GM12873 (cell line): ENCODE data around the gene ZNF23.

Experiments
- CTCF ChIP-seq: IDR thresholded peaks from 2 replicates; pipeline ENCODE4 v1.5.1; 2012; ENCODE audit warnings: low read depth, mild to moderate bottlenecking, moderate library complexity, low read length, control low read depth; ENCODE audit not compliant: insufficient read depth; ENCODE audit errors: missing control alignments

The ZNF23 gene

GRCh38 chr16:71493213-71493612, 31.2 kb upstream of the ZNF23 start:
- no peak for TF ChIP-seq CTCF

GRCh38 chr16:71492786-71493185, 30.7 kb upstream of the ZNF23 start:
- TF ChIP-seq CTCF, result no peak

DNA sequence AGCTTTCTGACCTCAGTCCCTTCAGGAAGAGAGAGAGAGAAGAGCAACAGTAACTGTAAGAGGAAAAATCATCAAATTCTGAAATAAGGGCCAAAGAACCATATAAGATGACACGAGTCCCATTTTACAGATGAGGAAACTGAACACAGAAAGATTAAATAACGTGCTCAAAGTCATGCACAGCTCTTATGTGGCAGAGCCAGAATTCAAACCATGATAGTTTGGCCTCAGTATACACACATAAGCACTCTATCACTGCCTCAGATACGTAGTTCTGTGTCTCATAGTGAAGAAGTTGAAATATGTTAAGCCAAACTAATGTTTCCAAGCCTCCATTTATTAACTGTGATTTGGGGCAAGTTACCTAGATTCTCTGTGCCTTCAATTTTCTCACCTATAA, 29.0 kb upstream of the ZNF23 start:
- no peak for TF ChIP-seq CTCF

DNA sequence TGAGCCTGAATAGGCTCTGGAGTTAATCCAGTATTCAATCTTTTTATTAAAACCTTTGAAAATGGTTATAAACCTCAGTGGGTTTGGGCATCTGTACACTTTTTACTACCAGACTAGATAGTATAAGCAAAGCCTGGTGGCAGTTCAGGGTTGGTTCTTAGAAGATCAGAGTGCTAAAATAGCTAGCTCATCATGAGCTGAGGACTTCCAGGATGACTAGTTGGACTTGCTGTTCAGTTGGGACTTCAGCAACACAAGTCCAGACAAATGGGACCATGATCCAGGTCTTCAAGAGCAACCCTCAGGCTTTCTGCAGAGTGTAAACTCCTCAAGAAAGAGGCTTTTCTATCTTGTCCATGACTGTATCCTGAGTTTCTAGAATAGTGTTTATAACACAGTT, 28.3 kb upstream of the ZNF23 start:
- no peak for TF ChIP-seq CTCF

DNA sequence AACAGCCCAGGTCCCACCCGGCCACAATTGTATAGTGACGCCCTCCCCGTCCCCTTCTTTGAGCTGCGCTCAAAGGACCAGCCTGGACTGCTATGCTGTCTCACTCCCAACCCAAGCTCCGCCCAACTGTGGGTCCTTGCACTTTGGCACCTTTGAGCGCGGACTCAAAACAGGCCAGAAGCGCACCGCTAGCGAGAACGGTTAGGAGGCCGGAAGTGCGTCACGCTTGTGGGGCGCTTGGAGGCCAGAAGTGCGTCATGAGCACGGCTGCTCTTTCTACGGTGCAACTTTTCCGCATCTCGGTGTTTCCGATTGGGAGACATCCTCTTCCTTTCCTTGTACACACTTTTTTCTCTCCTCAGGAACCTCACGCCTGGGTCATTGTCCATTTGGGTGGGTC, 27.1 kb upstream of the ZNF23 start, which contains the start of gene ZNF19:
ZNF19 (minus strand) TSS at position 203 of the 400 bp plus-strand sequence. CDS start 7,210 bp downstream, outside the sequence.
- TF ChIP-seq CTCF, result no peak

DNA sequence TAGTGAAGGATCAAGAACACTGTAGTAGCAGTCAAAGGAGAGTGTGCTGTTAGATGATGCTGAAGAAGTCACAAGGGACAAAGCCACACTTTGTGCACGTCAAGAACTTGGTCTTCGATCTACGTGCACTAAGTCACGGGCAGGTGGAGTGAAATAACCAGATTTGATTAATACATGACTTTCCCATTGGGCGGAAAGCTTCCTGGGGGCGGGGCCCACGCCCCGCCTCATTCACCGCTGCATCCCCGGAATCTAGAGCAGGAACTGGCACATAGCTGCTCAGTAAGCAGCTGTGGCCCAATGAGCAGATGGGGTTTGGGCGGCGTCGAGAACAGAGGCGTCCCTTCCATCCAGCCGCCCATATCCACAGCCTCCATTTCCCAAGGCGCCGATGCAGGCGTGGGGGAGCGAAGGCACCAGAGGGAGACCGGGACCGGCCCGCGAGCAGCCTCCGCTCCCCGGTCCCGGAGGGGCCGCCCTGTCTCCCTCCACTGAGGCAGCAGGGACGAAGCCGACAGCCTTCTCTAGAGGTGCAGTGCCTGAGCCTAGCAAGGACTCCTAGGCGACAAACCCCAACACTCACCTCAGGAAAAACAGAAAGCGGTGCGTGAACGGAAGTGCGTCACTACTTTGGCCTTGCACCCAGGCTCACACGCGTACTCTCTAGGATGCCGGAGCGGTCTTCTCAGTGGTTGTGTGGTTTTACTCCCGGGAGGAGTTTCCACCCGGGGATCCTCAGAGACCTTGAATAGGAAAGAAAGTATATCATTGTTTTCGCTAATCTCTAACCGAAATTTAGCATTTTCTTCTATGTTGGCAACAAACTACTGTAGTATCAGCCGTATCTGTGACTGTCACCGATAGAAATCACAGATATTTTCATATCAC, 22.2 kb upstream of the ZNF23 start:
- TF ChIP-seq CTCF, result no peak

- TF ChIP-seq CTCF, result no peak
These were observed 20.5 kb upstream of the ZNF23 start for GRCh38 chr16:71482569-71482968.
